HG02763 (cell line): ENCODE data around the gene CAVIN1.
"Not testable (repeated sequence)": the region's sequence is repeated elsewhere in the genome, so short reads cannot be mapped to it uniquely, and the experiment has no call there.

Experiments used
- ATAC-seq: cut with Tn5 transposase; IDR thresholded peaks from one replicate; pipeline ENCODE4 v1.9.1; 2021; ENCODE audit warnings: mild to moderate bottlenecking, moderate library complexity; ENCODE audit not compliant: unreplicated experiment

CAVIN1 gene

GRCh38 chr17:42381898-42382297 is 41.2 kb downstream of the CAVIN1 start:
- ATAC-seq, result no peak

GRCh38 chr17:42380935-42381334 is 42.1 kb downstream of the CAVIN1 start:
- ATAC-seq, result no peak

GRCh38 chr17:42378959-42379594 is 44.0 kb downstream of the CAVIN1 start:
- ATAC-seq, result no peak

GRCh38 chr17:42378359-42378958 is 44.6 kb downstream of the CAVIN1 start:
- no peak for ATAC-seq

GRCh38 chr17:42373896-42374295 is 49.2 kb downstream of the CAVIN1 start:
- ATAC-seq, result no peak

- no peak for ATAC-seq
Observed at GRCh38 chr17:42372142-42372541, 50.9 kb downstream of the CAVIN1 start.

- ATAC-seq, result not testable (repeated sequence)
Observed at GRCh38 chr17:42368797-42369561, 54.1 kb downstream of the CAVIN1 start.

- not testable (repeated sequence) for ATAC-seq
Observed at GRCh38 chr17:42368310-42368709, 54.7 kb downstream of the CAVIN1 start.

- ATAC-seq, result not testable (repeated sequence)
Observed at GRCh38 chr17:42366176-42367023, 56.7 kb downstream of the CAVIN1 start.

- ATAC-seq, result no peak
Observed at GRCh38 chr17:42365136-42365535, 57.9 kb downstream of the CAVIN1 start.

- ATAC-seq, result no peak
Observed at GRCh38 chr17:42363767-42364585, 59.1 kb downstream of the CAVIN1 start.

- ATAC-seq, result no peak
Observed at GRCh38 chr17:42363231-42363630, 59.8 kb downstream of the CAVIN1 start.

- no peak for ATAC-seq
Observed at GRCh38 chr17:42362245-42362961, 60.7 kb downstream of the CAVIN1 start.

GRCh38 chr17:42361781-42362186 is 61.3 kb downstream of the CAVIN1 start:
- no peak for ATAC-seq

- ATAC-seq, result not testable (repeated sequence)
Observed at GRCh38 chr17:42360388-42360787, 62.7 kb downstream of the CAVIN1 start.

GRCh38 chr17:42359133-42359532 is 63.9 kb downstream of the CAVIN1 start:
- ATAC-seq, result no peak

- ATAC-seq, result no peak
Observed at GRCh38 chr17:42358434-42358833, 64.6 kb downstream of the CAVIN1 start.

GRCh38 chr17:42354956-42355843 is 67.9 kb downstream of the CAVIN1 start:
- no peak for ATAC-seq
